ENCODE measurements around the gene SDK1.

- TF ChIP-seq CTCF (IDR thresholded peaks at IDR 0.05): no peak
- TF ChIP-seq POLR2A (IDR thresholded peaks at IDR 0.05): no peak
Observed at GRCh38 chr7:3880228-3880987, 579.4 kb downstream of the SDK1 start.
